Activated CD8-positive, alpha-beta memory T cell treated with anti-CD3 and anti-CD28 coated beads, Interleukin-2, amount 50 U/mL, for 4 hours (primary cell): ENCODE data around the gene LRMDA.

ENCODE experiments used
- DNase-seq: peaks from one replicate; pipeline ENCODE4 v3.0.0-alpha.2; 2020

The LRMDA gene

DNA sequence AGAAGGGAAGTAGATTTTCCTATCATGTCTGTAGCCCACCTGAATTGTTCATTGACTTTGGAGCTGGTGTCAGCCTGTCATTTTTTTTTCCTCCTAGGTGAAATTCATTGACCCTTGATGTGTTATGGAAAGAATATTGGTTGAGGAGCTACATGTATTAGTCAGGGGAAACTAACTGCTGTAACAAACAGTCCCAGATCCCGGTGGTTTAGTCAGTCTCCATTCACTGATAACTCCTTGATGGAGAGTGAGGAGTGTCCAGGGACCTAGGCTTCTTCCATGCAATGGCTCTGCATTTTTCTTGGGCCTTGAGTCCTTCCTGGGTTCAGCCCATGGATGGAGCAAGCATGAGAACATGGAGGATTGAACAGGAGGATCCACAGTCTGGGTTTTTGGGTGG is 643.2 kb downstream of the LRMDA start:
- no peak for DNase-seq

DNA sequence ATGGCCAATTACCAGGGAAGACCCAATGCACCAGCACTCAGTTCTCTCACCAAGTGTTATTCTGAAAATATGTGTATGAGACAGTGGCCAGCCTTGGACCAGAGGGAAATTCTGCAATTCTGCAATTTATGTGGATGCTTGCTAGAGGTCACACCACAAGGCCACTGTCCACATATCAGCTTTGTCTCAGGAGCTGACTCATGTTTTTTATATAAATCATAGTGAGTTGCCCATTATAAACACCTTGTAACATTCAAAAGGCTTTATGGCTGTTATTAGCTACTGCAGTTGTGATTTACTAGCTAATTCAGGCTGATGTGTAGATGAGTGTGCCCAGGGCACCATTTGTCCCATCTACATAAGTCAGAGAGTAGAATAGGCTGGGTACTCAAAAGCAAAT is 649.0 kb downstream of the LRMDA start:
- DNase-seq, result no peak

DNA sequence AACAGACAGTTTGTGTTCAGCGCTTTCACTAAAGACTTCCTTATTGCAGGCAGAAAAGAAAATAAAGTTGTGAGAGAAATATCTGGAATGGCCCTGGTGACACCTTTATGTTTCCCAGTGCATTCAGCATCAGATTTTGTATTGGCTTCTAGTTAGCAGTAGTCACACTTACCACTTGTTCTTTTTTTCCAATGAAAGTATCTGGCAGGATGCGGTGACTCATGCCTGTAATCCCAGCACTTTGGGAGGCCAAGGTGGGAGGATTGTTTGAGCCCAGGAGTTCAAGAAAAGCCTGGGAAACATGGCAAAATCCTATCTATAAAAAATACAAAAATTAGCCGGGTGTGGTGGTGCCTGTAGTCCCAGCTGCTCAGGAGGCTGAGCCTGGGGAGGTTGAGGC is 649.6 kb downstream of the LRMDA start:
- no peak for DNase-seq

DNA sequence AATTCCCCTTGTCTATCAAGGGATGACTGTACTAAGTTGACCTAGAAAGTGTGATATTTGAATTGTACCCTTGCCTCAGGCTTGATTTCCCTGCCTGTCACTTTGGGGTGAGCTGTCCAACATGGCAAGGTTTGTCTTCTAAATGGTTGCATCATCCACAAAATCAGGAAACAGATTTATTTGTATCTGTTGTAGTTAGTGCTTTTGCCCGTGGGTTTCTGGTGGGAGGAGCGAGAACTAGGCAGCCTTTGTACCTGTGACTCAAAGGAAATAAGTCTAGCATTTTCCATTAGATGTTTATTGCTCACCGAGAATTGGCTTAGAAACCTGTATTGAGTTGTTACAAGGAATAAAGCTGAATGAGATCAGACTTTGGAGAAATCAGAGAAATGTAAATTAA is 650.8 kb downstream of the LRMDA start:
- no peak for DNase-seq

DNA sequence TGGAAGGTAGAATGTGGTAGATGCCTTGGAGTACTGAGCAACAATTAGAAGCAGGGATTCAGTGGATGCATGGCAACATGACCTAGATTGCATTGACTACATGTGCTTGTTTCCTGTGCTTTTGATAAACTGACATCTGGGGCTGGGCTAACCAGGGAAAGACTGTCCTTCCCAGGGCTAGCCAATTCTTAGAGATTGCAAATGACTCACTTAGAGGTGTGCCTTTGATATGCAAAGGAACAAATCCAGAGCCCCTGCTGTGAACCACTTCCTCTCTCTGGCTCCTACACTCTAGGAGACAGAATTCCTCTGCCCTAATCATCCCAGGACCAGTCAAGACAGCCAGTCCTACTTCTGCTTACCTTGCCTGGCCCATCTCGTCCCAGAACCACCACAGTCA is 651.5 kb downstream of the LRMDA start:
- DNase-seq, result no peak

DNA sequence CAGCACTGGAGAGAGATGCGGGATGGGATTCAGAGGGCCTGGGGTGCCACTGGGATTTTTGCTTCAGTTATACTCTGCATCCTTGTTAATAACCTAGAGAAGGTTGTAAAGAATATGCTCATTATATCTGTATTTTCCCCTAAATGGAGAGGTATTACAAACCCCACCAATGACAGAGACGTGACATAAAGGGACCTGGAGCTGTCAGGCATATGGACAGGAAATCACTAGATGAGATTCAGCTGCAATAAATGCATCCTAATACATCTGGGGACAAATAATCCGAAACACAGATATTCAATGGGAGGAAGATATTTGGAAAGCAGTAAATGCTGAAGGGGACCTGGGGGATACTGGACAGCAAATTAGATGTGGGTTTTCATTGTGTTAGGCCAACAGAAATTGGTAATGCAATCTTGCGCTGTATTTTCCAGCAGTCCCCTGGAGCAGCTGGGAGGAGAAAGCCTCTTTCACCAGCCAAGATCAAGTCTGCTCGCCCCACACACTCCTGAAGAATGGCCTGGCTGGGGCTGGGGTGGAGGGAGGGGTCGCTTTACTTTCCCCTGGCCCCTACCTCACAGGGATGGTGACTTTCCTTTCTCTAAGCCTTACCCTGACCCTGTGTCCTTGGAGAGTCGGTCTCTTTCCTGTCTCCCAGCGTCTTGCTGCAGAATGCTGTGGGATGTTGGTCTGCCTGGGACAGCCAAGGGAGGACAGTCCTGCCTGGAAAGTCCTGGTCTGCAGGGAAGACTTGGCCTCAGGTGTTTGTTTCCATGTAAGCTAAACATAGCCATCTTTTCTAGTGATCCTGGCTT is 653.8 kb downstream of the LRMDA start:
- DNase-seq, result no peak

DNA sequence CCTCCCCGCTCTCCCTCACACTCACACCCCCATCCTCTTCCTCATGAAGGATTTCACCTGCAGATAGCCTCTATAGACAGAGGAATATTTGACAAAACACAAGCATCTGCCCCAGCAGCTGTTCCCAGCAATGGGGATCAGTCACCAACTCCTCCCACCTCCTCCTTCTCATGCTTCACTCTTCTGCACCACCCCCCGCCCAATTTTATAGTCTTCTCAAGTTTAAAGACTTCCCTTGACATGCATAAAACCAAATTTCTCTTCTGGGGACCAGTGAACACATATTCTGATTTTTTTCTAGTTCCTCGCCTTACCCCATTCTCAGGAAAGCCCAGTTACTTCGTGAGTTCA is 654.4 kb downstream of the LRMDA start:
- DNase-seq, result no peak

DNA sequence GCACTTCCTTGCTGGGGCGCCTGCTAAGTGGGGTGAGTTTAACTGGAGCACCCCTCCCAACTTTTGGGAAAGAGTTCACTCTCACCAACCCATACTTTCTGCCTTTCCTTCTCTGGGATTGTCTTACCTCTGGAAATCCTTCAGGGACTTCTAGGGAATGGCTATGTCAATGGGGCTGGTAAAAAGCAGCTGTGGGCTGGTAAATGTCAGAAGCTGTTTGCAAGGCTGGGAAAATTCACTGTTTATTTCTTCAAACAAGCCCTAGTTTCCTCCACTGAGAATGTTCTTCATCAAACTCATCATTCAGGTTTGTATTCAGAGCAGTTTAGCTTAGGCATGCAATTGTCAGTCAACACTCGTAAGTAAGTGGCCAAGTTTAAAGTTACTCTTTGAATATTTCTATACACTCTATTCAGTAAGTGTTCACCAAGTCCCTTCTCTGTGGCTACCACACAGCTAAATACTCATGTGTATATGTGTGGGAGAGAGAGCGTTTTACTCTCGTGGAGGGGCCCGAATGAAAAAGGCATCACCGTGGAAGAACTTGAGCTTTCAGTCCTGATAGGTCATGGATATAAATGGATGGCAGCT is 654.8 kb downstream of the LRMDA start:
- DNase-seq, result no peak

DNA sequence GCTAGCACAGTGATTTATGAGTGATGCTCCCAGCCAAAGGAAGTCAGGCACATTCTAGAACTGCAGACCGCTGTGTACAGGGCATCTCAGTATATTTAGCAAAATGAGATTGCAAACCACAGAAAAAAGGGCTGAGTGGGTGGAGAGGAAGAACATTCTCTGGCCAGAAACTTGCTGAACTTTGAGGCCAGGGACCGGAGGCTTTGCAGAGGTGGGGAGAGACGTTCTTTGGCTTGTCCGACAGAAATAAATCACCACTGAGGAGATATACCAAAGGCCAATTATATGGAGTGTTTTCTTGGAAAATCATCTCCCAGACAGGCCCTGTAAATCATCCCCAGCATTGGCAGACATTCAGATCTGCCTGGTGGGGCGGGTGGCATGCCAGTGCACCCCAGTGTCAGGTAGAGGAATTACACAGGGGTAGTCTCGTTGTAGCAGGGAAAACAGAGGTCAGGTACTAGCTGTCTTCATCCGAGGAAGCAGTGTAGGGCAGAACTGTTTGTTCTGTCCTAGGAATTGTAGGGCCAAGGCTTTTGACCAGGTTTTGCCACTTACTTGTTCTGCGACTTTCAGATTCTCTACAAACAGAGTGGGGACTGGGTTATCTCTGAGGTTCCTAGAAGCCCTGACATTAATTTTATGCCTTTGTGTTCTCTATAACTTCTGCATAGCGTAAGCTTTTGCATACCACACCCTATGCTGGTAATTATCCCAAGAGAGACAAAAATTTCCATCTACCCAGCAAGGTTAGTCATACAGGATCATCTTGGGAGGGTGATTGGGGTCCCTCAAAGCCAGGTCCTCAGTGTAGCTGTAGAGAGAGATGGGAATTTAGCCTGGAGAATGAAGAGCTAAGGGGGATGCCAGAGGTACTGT is 655.6 kb downstream of the LRMDA start:
- no peak for DNase-seq

DNA sequence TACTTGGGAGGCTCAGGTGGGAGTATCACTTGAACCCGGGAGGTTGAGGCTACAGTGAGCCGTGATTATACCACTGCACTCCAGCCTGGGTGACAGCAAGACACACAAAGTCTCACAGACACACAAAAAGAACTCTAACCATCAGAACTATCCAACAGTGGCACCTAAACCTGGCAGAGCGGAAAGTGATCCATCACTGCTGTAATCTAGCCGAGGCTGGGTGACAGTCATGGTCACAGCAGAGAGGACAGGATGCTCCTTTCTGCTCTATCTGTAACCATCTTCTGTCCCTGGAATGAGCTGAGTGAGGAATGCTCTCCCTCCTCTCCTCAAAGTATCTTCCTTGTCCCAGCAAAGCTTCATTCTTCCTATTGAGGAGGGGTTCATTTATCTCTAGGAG is 656.6 kb downstream of the LRMDA start:
- DNase-seq, result no peak

DNA sequence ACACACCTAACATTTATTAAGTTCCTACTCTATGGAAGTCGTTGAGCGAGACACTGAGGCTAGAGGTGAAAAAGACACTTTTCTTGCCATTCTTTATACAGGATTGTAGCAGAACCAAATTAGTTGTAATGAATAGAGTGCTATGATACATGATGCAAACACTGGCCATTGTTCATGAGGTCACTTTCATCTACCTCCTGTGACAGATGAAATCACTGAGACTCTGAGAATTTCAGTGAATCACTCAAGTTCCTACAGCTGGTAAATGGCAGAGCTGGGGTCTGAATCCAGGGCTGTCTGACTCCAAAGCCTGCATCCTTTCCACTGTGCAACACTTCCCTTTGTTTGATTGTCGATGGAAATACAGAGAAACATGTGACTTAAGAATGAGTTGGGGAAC is 657.6 kb downstream of the LRMDA start:
- DNase-seq, result no peak

DNA sequence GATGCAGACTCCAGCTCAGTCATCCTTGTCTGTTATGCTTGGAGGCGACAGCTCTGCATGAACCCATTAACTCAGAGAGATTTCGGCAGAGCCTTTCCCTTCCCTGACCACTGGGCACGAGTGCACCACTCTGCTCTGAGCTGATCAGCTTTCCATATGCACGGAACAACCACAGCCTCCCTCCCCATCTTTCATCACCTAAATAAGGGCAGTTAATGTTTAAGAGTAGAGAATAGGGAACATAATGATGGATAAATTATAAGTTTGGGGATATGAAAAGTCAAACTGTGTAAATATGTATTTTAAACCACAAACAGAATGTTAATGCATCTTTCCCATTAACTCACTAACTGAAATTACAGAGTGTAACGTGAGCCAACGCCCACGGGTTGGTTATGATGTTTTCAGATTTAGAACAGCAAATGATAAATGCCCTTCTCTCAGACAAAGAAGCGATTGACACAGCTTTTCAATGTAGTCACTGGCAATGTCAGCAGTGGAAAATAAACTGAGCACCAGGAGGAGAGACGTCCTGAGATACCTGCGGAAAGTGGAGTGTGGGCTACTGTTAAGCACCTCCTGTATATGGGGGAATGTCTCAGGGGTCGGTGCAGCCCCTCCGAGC is 658.2 kb downstream of the LRMDA start:
- no peak for DNase-seq

DNA sequence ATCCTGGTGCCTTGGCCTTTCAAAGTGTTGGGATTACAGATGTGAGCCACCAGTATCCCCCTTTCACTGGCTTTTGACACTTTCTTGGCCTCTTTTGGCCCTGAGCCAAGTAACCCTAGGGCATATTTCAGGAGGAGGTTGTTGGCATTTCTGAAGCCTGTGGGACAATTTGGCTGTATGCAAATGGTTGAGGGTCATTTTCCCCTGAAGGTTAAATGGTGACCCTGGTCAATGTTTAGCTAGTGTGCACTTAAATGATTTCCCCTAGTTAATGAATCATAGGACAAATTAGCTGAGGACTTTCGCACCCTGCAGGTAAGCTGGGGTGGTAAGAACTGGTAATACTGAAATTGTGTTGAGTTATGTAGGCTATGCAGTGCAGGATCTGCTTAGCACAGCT is 660.5 kb downstream of the LRMDA start:
- no peak for DNase-seq

DNA sequence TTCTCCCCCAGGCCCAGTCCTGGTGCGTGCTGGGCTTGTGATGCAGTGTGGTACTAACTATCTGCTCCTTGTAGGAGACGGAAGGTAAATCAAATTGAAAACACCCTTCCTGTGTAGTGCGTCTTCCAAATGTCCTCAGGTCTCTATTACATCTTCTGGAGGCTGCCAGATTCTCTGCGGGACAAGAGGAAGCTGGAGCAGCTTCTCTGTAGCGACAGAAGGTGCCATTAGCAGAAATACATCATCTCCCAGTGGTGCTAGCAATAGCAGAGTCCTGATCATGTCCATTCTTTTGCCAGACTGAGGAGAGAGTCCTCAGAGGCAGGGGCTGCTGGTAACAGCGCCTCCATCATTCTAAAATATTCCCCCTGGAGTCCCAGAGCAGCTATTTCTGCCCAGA is 675.2 kb downstream of the LRMDA start:
- no peak for DNase-seq

DNA sequence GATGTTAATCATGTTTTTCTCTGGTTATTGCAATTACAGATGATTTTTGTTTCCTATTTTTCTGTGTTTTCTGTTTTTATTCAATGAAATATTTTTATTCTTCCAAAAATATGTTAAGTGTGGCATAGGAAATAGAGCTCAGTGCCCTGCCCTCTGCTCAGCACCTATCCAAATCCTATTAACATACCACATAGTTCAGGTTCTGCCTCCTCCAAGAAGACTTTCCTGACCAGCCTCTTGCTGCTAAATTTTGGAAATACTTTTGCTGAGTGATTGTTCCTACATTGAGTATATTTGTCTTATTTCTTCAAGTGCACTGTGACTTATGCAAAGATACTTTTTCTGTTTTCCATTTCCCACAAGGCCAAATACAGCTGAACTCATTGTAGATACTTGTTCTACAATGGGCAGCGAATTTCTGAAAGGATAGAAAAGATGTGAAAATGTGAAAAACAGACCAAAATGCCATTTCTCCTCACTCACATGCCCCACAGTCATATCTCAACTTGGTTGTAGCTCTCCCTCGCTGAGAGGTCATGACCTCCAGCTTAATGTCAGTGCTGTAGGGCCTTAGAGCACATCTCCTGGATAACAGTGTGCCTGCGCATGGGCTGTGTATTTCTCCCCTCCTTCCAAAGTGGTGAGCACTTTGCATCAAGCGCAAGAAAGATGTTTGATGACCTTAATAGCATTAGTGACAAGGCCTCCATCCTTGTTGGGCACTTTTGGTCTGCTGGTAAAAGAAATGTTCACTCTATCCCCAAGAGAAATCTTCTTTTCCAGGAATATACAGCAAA is 677.3 kb downstream of the LRMDA start:
- no peak for DNase-seq

DNA sequence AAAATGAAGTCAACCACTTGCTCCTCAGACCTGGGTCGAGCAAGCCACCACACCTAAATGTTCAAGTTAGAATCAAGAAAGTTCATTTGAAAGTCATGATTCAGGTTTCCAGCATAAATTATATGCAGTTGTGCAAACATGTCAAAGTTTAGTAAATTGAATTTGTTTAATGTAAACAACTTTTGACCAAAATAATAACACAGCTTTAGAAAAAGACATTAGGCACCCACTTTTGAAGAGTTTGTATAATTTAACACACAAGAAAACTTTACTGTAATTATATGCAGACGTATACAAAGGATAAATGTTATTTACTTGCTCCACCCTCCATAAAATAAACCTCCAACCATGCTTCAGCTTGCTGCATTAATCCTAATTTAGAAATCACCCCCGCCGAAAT is 680.0 kb downstream of the LRMDA start:
- no peak for DNase-seq

DNA sequence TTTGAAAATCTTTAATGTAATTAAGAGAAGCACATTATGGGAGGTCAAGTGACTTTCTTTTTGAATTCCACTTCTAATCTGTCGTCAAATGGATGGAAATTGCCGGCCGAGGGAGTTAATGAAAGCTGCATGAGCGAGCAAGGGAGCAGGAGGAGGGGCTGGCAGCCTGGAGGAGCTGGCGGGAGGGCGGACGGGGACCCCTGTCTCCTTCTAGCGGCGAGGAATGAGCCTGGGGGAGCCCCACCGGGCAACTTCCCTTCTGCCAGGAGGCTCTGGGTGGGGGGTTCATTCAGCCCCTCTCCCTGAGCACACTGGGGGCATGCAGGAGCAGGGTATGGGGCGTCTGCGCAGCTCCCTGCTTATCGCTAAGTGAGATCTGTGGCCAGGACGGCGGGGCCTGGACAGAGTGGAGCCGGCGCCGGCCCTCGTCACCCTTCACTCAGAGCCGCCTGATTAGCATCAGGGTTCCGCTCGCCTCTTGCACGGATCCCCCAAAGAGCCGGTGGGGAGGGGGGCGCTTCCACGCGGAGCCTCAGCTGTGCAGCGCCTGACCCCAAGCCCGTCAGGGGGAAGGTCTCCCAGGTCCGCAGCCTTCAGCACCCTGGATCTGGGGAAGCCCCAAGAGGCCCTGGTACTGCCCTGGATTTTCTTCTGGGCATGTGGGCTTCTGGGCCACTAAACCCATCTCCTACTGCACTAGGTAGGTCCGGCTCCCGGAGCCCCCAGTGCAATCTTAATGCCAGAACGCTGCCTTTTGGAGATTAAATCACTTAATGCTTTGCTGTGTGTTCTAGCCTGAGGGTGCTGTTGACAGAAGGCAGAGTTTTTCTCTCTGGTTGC is 680.8 kb downstream of the LRMDA start:
- no peak for DNase-seq

DNA sequence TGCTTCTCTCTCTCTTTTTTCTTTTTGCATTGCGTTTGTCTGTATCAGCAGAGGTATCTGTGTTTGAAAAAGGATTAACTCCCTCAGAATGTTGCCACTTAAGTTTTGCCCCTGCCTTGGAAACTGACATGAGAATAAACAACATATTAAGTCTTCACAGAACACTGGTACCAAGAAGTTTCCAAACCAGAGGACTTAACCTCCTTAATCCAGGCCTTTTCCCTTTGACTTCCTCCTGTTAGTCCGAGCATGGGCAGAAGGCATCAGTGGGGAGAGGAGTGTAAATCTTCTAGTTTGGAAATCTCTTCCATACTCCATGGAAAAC is 681.4 kb downstream of the LRMDA start:
- DNase-seq, result no peak

DNA sequence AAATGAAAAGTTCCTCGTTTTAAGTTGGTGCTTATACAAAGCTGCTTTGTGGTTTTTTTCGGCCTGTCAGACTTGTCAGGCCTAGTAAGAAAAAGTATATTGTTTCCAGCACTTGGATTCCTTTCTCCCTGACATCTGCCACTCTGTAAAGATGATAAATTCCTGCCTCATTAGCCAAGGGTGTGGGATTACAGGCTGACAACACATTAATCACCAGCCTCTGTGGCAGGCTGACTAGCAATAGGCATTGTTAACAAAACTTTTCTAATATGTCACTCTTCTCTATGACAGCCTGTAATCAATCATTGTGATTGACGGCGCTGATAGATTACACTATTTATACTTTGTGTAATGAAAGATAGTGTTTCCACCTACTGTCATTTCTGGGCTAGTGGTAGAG is 682.5 kb downstream of the LRMDA start:
- no peak for DNase-seq

DNA sequence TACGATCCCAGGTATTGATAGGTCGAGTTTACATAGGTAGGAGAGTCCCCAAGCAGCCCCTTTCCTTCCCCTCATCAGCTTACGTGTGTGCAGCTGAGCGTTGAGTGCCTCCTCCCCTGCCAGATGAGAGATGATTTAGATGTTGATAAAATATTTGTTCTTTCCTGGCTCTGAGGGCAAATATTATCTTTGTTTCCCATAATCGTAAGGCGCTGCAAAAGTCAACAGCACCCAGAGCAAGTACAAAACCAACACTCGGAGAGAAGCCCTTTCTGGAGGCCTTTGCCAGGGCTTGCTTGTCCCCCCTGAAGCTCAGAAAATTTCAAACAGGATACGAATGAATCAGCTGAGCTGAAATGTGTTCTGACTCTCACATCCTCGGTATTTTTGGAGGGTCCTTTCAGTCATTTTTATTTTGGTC is 683.2 kb downstream of the LRMDA start:
- DNase-seq, result no peak

DNA sequence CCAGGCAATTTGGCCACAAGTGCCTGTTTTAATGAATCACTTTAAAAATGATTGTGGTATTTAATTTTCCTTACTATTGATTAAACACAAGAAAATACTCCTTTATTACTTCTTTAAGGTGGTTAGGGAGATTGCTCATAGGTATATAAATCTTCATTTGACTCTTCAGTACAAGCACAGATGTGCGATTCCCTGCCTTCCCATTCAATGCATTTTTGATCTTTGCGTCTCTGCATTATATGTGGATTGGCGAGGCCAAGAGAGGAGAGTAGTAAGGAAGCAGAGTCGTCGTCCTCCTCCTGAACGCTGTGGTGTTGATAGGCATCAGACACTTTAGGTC is 683.7 kb downstream of the LRMDA start:
- DNase-seq, result no peak
